ENCODE data around the gene MOB4. TPM values are rescaled to one million over a fixed set of nuclear protein-coding genes. Genes with fewer than 3 reads are reported as not detected.
"Not testable (repeated sequence)": the region's sequence is repeated elsewhere in the genome, so short reads cannot be mapped to it uniquely, and the experiment has no call there.

MOB4 gene
- polyA plus RNA-seq (2013, experiment 1 of 2) = 58.5 TPM
- 68.2 TPM for polyA plus RNA-seq (2013, experiment 2 of 2)

DNA sequence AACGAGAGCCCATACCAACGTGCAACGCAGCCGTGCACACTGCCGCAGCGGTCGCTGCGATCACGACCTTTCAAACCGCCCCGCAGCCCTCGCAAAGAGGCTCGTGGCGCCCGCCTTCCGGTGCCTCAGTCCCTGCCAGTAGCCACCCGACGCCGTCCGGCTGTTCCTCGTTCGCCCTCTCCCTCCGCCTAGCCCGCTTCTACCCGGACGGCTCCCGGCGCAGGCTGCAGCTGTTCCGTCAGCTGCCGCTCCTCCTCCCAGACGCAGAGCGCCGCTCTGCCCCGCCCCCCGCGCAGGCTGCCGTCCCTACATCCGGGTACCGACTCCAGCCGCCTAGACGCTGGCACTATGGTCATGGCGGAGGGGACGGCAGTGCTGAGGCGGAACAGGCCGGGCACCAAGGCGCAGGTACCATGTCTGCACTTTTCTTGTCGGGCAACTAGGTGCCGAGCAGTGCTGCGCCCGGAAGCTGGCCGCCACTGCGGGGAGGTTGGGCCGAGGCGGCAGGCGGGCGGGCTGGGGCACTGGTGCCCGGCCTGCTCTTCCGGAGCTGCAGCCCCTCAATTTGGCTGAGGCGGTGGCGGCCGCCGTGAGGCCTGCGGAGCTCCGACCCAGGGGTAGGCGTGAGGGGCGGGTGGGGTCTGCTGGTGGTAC is at the start of gene MOB4:
MOB4 (plus strand) TSS at position 328 of the 654 bp plus-strand sequence; CDS start at position 349, 21 bp downstream.
- peak within 1 kb of the TSS; percentile 87 for H3K9ac ChIP-seq (ENCODE audit: low read depth, low read length)
- 0 out of 2 replicates have a peak, but pooled peaks cover 4% of the 10 kb centered on the region for H3K36me3 ChIP-seq (ENCODE audit: insufficient read depth, low read length)
- H3K9me3 ChIP-seq (ENCODE audit: insufficient read depth, low read depth, low read length) = no peaks in the 10 kb centered on the region
- peak within 1 kb of the TSS; percentile 90 for H3K4me3 ChIP-seq (ENCODE audit: low read length)
- no peaks in the 10 kb centered on the region for H3K27me3 ChIP-seq (ENCODE audit: insufficient read depth, low read length)
- H3K4me1 ChIP-seq (ENCODE audit: insufficient read depth, low read length) = peaks cover 23% of the 10 kb centered on the region
- peak within 1 kb of the TSS; percentile 84 for H3K27ac ChIP-seq (ENCODE audit: low read depth, low read length)
- WGBS = under 1% methylated on average over 66 of the region's 66 CpGs

DNA sequence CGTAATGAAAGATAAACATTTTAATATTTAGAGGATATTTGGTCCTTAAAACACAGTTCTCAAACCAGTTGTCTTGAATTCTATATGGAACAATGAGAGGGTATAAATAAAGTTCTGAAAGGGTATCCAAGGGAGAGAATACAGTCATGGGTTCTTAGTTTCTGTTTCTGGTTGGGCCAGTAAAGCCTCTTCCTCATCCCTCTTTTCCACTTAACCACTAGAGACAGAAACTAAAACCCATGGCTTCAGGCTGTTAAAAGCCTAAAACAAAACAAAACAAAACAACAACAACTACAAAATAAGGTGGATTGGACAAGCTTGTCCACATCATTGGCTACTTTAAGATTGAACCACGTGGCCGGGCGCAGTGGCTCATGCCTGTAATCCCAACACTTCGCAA is 43.7 kb upstream of the MOB4 start:
- no peak overlapping the region for H3K9ac ChIP-seq (ENCODE audit: low read depth, low read length)
- no peak overlapping the region for H3K27ac ChIP-seq (ENCODE audit: low read depth, low read length)
- H3K36me3 ChIP-seq (ENCODE audit: insufficient read depth, low read length) = peaks cover 72% of the 10 kb centered on the region
- H3K9me3 ChIP-seq (ENCODE audit: insufficient read depth, low read depth, low read length) = no peaks in the 10 kb centered on the region
- no peak overlapping the region for H3K4me3 ChIP-seq (ENCODE audit: low read length)
- WGBS = 93% methylated on average over 4 of the region's 5 CpGs
- H3K4me1 ChIP-seq (ENCODE audit: insufficient read depth, low read length) = no peaks in the 10 kb centered on the region
- no peaks in the 10 kb centered on the region for H3K27me3 ChIP-seq (ENCODE audit: insufficient read depth, low read length)

DNA sequence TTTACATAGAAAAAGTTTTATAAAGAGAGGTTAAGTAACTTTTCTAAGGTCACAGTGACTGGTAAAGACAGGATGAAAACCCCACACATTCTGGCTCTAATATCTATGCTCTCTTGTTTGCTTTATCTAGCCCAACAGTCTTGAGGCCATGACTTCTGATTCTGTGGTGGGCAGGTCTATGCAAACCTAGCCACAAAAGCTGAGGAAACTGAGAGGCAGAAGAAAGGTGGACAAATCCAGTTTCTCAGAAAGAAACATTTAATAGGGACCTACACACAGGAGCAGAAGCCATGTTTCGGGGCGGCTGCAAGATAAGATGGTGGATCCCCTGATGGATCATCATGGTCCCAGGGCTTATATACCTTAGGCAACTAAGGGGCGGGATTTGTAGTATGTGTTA is 38.1 kb upstream of the MOB4 start:
- WGBS = 97% methylated on average over 3 of the region's 3 CpGs
- Histone ChIP-seq H3K4me1 (ENCODE audit: insufficient read depth, low read length) (no peaks in the 10 kb centered on the region), H3K4me3 (ENCODE audit: low read length) (no peak overlapping the region), H3K9ac (ENCODE audit: low read depth, low read length) (no peak overlapping the region), H3K36me3 (ENCODE audit: insufficient read depth, low read length) (peaks cover 46% of the 10 kb centered on the region), H3K9me3 (ENCODE audit: insufficient read depth, low read depth, low read length) (no peaks in the 10 kb centered on the region), H3K27me3 (ENCODE audit: insufficient read depth, low read length) (no peaks in the 10 kb centered on the region), H3K27ac (ENCODE audit: low read depth, low read length) (no peak overlapping the region)

DNA sequence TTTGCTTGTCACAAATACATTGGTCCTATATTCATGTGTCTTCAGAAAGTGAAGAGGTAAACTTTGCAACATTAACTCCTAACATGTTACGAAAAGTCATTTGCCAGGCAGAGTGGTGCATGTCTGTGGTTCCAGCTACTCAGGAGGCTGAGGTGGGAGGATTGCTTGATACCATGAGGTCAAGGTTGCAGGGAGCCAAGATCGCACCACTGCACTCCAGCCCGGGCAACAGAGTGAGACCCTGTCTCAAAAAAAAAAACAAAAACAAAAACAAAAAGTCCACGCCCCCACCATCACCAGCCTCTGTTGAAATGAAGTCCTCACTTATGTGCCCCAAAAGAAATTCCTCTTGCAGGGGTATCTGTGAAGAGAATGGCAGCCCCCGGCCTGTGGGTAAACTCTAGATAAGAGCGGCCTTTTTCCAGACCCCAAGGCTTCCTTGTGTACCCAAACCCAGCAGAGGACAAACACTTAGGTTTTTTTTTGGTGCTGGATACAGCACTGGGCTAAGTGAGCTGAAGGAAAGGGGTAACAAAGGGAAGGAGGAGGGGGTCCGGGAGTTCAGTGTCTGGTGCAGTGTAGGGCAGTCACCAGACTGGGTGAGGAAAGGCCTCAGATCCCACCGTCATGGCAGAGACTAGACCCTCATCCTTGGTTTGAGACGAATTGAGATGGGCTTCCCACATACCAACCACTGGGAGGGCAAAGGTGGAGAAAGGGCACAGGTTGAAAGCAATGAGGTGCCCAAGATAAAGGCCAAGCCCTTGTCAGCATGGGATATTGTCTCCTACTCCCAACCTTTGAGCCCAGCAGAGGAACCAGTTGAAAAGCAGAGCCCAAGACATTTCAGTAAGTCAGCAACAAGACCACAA is 35.5 kb upstream of the MOB4 start:
- peaks cover 12% of the 10 kb centered on the region; the same call in 1 of the 2 replicates for H3K9me3 ChIP-seq (ENCODE audit: insufficient read depth, low read depth, low read length)
- no peaks in the 10 kb centered on the region for H3K4me1 ChIP-seq (ENCODE audit: insufficient read depth, low read length)
- peaks cover 28% of the 10 kb centered on the region for H3K36me3 ChIP-seq (ENCODE audit: insufficient read depth, low read length)
- no peaks in the 10 kb centered on the region for H3K27me3 ChIP-seq (ENCODE audit: insufficient read depth, low read length)
- no peak overlapping the region for H3K4me3 ChIP-seq (ENCODE audit: low read length)
- 95% methylated on average over 9 of the region's 9 CpGs for WGBS
- no peak overlapping the region for H3K9ac ChIP-seq (ENCODE audit: low read depth, low read length)
- no peak overlapping the region for H3K27ac ChIP-seq (ENCODE audit: low read depth, low read length)

DNA sequence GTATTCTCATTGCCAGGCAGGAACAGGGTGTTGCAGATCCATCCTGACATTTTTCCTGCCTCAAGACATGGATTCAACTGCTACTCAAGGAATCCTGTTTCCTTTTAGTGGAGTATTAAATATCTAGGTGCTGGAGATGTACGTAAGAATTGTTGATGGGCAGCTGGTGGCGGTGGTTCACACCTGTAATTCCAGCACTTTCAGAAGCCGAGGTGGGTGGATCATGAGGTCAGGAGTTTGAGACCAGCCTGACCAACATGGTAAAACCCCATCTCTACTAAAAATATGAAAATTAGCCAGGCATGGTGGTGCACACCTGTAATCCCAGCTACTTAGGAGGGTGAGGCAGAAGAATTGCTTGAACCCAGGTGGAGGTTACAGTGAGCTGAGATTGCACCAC is 31.6 kb upstream of the MOB4 start:
- not testable (repeated sequence) for H3K27me3 ChIP-seq (ENCODE audit: insufficient read depth, low read length); H3K4me1 ChIP-seq (ENCODE audit: insufficient read depth, low read length); H3K27ac ChIP-seq (ENCODE audit: low read depth, low read length); H3K4me3 ChIP-seq (ENCODE audit: low read length); H3K9ac ChIP-seq (ENCODE audit: low read depth, low read length)
- peaks cover 42% of the 10 kb centered on the region for H3K36me3 ChIP-seq (ENCODE audit: insufficient read depth, low read length)
- 98% methylated on average over 3 of the region's 3 CpGs for WGBS
- H3K9me3 ChIP-seq (ENCODE audit: insufficient read depth, low read depth, low read length) = peaks cover 12% of the 10 kb centered on the region; the same call in 1 of the 2 replicates

DNA sequence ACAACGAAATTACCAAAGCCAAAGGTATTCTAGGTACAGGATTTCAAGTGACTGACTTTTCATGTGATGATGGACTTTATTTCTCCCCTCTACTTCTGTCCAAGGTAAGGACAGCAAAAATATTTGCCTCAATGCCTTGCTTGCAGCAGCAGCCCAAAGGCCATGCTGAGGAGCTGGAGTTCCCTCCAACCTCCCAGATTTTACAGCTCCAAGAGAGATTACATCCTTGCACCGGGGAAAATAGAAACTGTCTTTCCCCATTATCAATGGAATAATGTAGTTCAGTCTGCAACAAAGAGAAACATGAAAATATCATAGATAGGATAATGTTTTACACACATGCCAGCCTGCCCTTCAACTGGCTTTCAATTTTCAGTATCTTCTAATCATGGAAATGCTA is 29.7 kb upstream of the MOB4 start:
- Histone ChIP-seq H3K36me3 (ENCODE audit: insufficient read depth, low read length) (peaks cover 61% of the 10 kb centered on the region), H3K9me3 (ENCODE audit: insufficient read depth, low read depth, low read length) (peaks cover 12% of the 10 kb centered on the region; the same call in 1 of the 2 replicates), H3K9ac (ENCODE audit: low read depth, low read length) (no peak overlapping the region), H3K4me1 (ENCODE audit: insufficient read depth, low read length) (no peaks in the 10 kb centered on the region), H3K27me3 (ENCODE audit: insufficient read depth, low read length) (no peaks in the 10 kb centered on the region), H3K27ac (ENCODE audit: low read depth, low read length) (no peak overlapping the region), H3K4me3 (ENCODE audit: low read length) (no peak overlapping the region)
- 100% methylated on average over 1 of the region's 2 CpGs for WGBS

DNA sequence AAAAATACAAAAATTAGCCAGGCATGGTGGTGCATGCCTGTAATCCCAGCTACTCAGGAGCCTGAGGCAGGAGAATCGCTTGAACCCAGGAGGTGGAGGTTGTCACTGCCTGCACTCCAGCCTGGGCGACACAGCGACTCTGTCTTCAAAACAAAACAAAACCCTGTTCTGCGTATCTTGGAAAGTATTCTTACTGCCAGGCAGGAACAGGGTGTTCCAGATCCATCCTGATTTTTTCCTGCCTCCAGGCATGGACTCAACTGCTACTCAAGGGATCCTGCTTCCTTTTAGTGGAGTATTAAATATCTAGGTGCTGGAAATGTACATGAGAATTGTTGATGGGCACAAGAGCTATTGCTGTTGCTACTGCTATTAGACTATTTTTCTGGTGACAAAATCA is 28.5 kb upstream of the MOB4 start:
- Histone ChIP-seq H3K27ac (ENCODE audit: low read depth, low read length) (no peak overlapping the region), H3K9me3 (ENCODE audit: insufficient read depth, low read depth, low read length) (peaks cover 12% of the 10 kb centered on the region; the same call in 1 of the 2 replicates), H3K4me1 (ENCODE audit: insufficient read depth, low read length) (no peaks in the 10 kb centered on the region), H3K9ac (ENCODE audit: low read depth, low read length) (no peak overlapping the region), H3K36me3 (ENCODE audit: insufficient read depth, low read length) (peaks cover 73% of the 10 kb centered on the region), H3K27me3 (ENCODE audit: insufficient read depth, low read length) (no peaks in the 10 kb centered on the region), H3K4me3 (ENCODE audit: low read length) (no peak overlapping the region)
- 99% methylated on average over 4 of the region's 4 CpGs for WGBS

DNA sequence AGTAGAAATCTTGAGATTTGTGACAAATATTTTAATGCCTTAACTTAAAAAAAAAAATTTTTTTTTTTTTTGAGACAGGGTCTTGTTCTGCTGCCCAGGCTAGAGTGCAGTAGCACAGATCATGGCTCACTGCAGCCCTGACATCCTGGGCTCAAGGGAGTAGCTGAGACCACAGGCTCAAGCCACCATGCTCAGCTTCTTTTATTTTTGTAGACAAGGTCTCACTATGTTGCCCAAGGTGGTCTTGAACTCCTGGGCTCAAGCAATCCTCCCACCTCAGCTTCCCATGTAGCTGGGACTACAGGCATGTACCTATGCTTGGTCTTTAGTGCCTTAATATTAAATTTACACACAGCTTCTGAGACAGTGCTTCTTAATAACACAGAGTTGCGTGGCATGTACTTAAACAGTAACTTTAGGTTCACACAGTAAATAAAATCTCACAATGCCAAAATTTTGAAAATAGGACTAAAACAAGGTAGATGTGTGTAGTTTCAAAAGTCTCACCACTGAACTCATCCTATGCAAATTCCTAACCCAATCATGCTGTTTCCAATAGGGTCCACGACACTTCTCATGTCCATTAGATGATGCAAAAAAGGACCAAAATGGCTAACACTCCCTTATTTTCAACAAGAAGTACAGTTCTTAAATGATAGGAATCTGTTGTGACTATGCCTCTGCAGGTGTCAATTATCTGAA is 20.3 kb upstream of the MOB4 start:
- 100% methylated on average over 2 of the region's 2 CpGs for WGBS
- Histone ChIP-seq H3K27me3 (ENCODE audit: insufficient read depth, low read length) (no peaks in the 10 kb centered on the region), H3K4me1 (ENCODE audit: insufficient read depth, low read length) (peaks cover 22% of the 10 kb centered on the region), H3K4me3 (ENCODE audit: low read length) (peak overlapping the region; percentile 76; the same call in 1 of the 2 replicates), H3K9ac (ENCODE audit: low read depth, low read length) (no peak overlapping the region; the same call in 1 of the 2 replicates), H3K36me3 (ENCODE audit: insufficient read depth, low read length) (peaks cover 81% of the 10 kb centered on the region), H3K9me3 (ENCODE audit: insufficient read depth, low read depth, low read length) (no peaks in the 10 kb centered on the region), H3K27ac (ENCODE audit: low read depth, low read length) (no peak overlapping the region)

DNA sequence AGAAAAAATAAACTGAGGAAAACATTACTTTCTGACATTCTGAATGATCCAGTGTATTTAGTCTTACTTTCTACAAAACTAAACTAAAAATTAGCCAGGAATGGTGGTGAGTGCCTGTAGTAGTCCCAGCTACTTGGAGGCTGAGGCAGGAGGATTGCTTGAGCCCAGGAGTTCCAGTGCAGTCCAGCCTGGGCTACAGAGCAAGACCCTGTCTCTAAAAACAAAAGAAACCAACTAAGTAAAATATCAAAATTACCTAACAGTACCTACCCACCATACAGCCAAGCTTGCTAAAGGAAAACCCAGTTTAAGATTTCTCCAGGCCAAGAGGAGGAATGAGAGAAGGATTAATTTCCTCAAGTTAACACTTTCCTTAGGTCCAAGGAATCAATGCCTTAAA is 19.2 kb upstream of the MOB4 start:
- Histone ChIP-seq H3K4me1 (ENCODE audit: insufficient read depth, low read length) (peaks cover 23% of the 10 kb centered on the region), H3K9me3 (ENCODE audit: insufficient read depth, low read depth, low read length) (no peaks in the 10 kb centered on the region), H3K9ac (ENCODE audit: low read depth, low read length) (peak overlapping the region; percentile 96), H3K4me3 (ENCODE audit: low read length) (peak overlapping the region; percentile 76), H3K27me3 (ENCODE audit: insufficient read depth, low read length) (no peaks in the 10 kb centered on the region), H3K36me3 (ENCODE audit: insufficient read depth, low read length) (peaks cover 72% of the 10 kb centered on the region), H3K27ac (ENCODE audit: low read depth, low read length) (no peak overlapping the region)

DNA sequence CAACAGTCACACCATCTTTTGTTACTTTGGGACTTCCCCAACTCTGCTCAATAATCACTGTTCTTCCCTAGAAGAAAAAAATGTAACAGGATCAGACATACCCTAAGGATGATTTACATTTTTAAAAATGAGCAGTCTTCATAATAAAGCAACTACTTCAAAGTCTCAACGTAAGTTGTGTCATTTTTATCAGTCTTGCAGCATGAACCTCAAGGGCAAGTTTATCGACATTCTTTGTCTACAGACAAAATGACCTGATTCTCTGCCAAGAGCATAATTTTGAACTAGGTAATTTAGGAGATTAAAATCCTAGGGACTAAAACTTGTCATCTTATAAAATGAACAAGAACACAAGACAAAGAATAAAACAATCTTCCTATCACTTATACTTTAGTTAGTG is 18.5 kb upstream of the MOB4 start:
- WGBS = 72% methylated on average over 2 of the region's 2 CpGs
- Histone ChIP-seq H3K9ac (ENCODE audit: low read depth, low read length) (peak overlapping the region; percentile 96; the same call in 1 of the 2 replicates), H3K36me3 (ENCODE audit: insufficient read depth, low read length) (peaks cover 72% of the 10 kb centered on the region), H3K27me3 (ENCODE audit: insufficient read depth, low read length) (no peaks in the 10 kb centered on the region), H3K4me3 (ENCODE audit: low read length) (peak overlapping the region; percentile 76), H3K27ac (ENCODE audit: low read depth, low read length) (no peak overlapping the region), H3K9me3 (ENCODE audit: insufficient read depth, low read depth, low read length) (no peaks in the 10 kb centered on the region), H3K4me1 (ENCODE audit: insufficient read depth, low read length) (peaks cover 27% of the 10 kb centered on the region)
